PC-3 (cell line): ENCODE results near the gene TBL1Y. TPM values are rescaled to one million over a fixed set of nuclear protein-coding genes. Genes with fewer than 3 reads are reported as not detected.

Source experiments
- ATAC-seq: fragments of 200-7000 bp; cut with Tn5 transposase; 2 replicates; pipeline ENCODE4 v1.9.1; 2020; ENCODE audit warnings: mild to moderate bottlenecking, moderate library complexity
- BruUV-seq: library from RNA; stranded (reverse); fragments of 400-500 nt; replicated peaks from 2 replicates; lab custom pipeline; 2021; lab: Mats Ljungman, UMichigan
- CTCF ChIA-PET: fragments of 300-600 bp; sonication (Branson Sonifier 250); formaldehyde crosslinking; loops from one replicate; lab custom pipeline; 2022; ENCODE audit warnings: antibody characterized with exemption; lab: Charles Lee
- POLR2A ChIA-PET: fragments of 300-600 bp; sonication (Branson Sonifier 250); formaldehyde crosslinking; loops from one replicate; lab custom pipeline; 2022; ENCODE audit warnings: antibody characterized with exemption; ENCODE audit not compliant: unreplicated experiment; lab: Charles Lee
- DNase-seq: peaks from one replicate; pipeline ENCODE4 v3.0.0-alpha.2; 2015
- H2AFZ ChIP-seq: fragments of 300-600 bp; sonication (generic); 2 replicates; pipeline ENCODE4 v1.6.0; 2016; ENCODE audit warnings: antibody characterized with exemption, low read length
- H3F3A ChIP-seq: fragments of 300-600 bp; sonication (generic); one replicate; pipeline ENCODE4 v1.6.0; 2017; ENCODE audit warnings: antibody characterized with exemption, low read length, control low read depth, mild to moderate bottlenecking; ENCODE audit not compliant: unreplicated experiment
- H3K27ac ChIP-seq: fragments of 300-600 bp; sonication (generic); 2 replicates; pipeline ENCODE4 v1.5.1; 2016; ENCODE audit warnings: mild to moderate bottlenecking, low read length
- H3K27me3 ChIP-seq: fragments of 300-600 bp; sonication (generic); 2 replicates; pipeline ENCODE4 v1.6.1; 2016; ENCODE audit warnings: low read length, mixed read lengths
- H3K36me3 ChIP-seq: fragments of 300-600 bp; sonication (generic); 2 replicates; pipeline ENCODE4 v1.6.1; 2016; ENCODE audit warnings: low read depth, mixed run types, low read length, mixed read lengths
- H3K4me1 ChIP-seq: fragments of 300-600 bp; sonication (generic); 2 replicates; pipeline ENCODE4 v1.5.1; 2016; ENCODE audit warnings: low read length; ENCODE audit not compliant: insufficient read depth
- H3K4me2 ChIP-seq: fragments of 300-600 bp; sonication (generic); 2 replicates; pipeline ENCODE4 v1.6.0; 2016; ENCODE audit warnings: low read length
- H3K4me3 ChIP-seq: fragments of 300-600 bp; sonication (generic); 2 replicates; pipeline ENCODE4 v1.5.1; 2016; ENCODE audit warnings: mild to moderate bottlenecking, low read length, mixed read lengths
- H3K79me2 ChIP-seq: fragments of 300-600 bp; sonication (generic); 2 replicates; pipeline ENCODE4 v1.6.1; 2017; ENCODE audit warnings: low read length, mixed read lengths
- H3K9ac ChIP-seq: fragments of 300-600 bp; sonication (generic); 2 replicates; pipeline ENCODE4 v1.6.0; 2016; ENCODE audit warnings: mild to moderate bottlenecking, low read length
- H3K9me2 ChIP-seq: fragments of 300-600 bp; sonication (generic); replicated peaks from 2 replicates; pipeline ENCODE4 v1.6.1; 2016; ENCODE audit warnings: mixed run types, low read length, mixed read lengths
- H3K9me3 ChIP-seq: fragments of 300-600 bp; sonication (generic); 2 replicates; pipeline ENCODE4 v1.6.1; 2016; ENCODE audit warnings: low read length, mixed read lengths
- H4K20me1 ChIP-seq: fragments of 300-600 bp; sonication (generic); 2 replicates; pipeline ENCODE4 v1.6.1; 2016; ENCODE audit warnings: low read length, mixed read lengths
- CTCF ChIP-seq: fragments of 300-600 bp; sonication (generic); conservative IDR thresholded peaks from 2 replicates; pipeline ENCODE4 v1.5.1; 2017; ENCODE audit warnings: antibody characterized with exemption, low read depth, mild to moderate bottlenecking, low read length
- EZH2 ChIP-seq: fragments of 300-600 bp; sonication (generic); IDR thresholded peaks from one replicate; pipeline ENCODE4 v1.6.1; 2017; ENCODE audit warnings: antibody characterized with exemption, mild to moderate bottlenecking, low read length; ENCODE audit not compliant: unreplicated experiment
- EZH2phosphoT487 ChIP-seq: fragments of 300-600 bp; sonication (generic); IDR thresholded peaks from 2 replicates; pipeline ENCODE4 v1.6.1; 2018; ENCODE audit warnings: mild to moderate bottlenecking, antibody characterized with exemption, low read length, borderline replicate concordance
- intact Hi-C: fragments of 100-400 bp; cut with micrococcal nuclease; formaldehyde crosslinking; loops from 2 replicates; pipeline ENCODE4 v1.9.0; 2023
- total RNA-seq: library from RNA; depleted of rRNA; stranded (reverse); fragments of >200 nt; gene quantifications from 2 replicates; pipeline ENCODE4 v1.2.3, GENCODE V29; 2014

Gene TBL1Y
- total RNA-seq, 1 experiment from 2014 or later = not detected

DNA sequence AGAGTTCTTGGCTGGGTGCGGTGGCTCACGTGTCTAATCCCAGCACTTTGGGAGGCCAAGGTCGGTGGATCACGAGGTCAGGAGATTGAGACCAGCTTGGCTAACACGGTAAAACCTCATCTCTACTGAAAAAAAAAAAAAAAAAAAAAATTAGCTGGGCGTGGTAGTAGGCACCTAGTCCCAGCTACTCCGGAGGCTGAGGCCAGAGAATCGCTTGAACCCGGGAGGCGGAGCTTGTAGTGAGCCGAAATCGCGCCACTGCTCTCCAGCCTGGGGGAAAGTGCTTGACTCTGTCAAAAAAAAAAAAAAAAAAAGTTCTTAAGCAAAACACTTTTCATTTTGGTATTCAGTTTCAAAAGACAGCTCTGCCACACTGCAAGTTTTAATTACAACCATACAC is 37.9 kb downstream of the TBL1Y start:
- no peaks in the 10 kb centered on the region for H4K20me1 ChIP-seq
- BruUV-seq = no TSS peak
- H3K9me3 ChIP-seq = no peaks in the 10 kb centered on the region
- H3K27ac ChIP-seq = no peak overlapping the region
- ChIA-PET POLR2A (no interaction called here), CTCF (no interaction called here)
- H3K4me2 ChIP-seq = no peak overlapping the region
- ATAC-seq = no peak
- H3K79me2 ChIP-seq = no peaks in the 10 kb centered on the region
- H3K4me1 ChIP-seq = no peaks in the 10 kb centered on the region
- H3K9me2 ChIP-seq = no peaks in the 10 kb centered on the region
- intact Hi-C loops = no loop called here
- no peak overlapping the region for H3K9ac ChIP-seq
- no peak for TF ChIP-seq EZH2
- no peak for TF ChIP-seq EZH2phosphoT487
- no peak for TF ChIP-seq CTCF
- H2AFZ ChIP-seq = no peak overlapping the region
- DNase-seq = no peak
- no peaks in the 10 kb centered on the region for H3K27me3 ChIP-seq
- no peak overlapping the region for H3K4me3 ChIP-seq
- no peaks in the 10 kb centered on the region for H3F3A ChIP-seq
- H3K36me3 ChIP-seq = no peaks in the 10 kb centered on the region

GRCh38 chrY:6949947-6950346 is 39.5 kb downstream of the TBL1Y start:
- no peaks in the 10 kb centered on the region for H3K9me3 ChIP-seq
- H3K9me2 ChIP-seq = no peaks in the 10 kb centered on the region
- H3F3A ChIP-seq = no peaks in the 10 kb centered on the region
- H3K4me1 ChIP-seq = no peaks in the 10 kb centered on the region
- H3K27me3 ChIP-seq = no peaks in the 10 kb centered on the region
- no peaks in the 10 kb centered on the region for H3K36me3 ChIP-seq
- no peak overlapping the region for H3K4me2 ChIP-seq
- intact Hi-C loops = no loop called here
- no peaks in the 10 kb centered on the region for H4K20me1 ChIP-seq
- no TSS peak for BruUV-seq
- H3K4me3 ChIP-seq = no peak overlapping the region
- ChIA-PET CTCF (no interaction called here), POLR2A (no interaction called here)
- H3K79me2 ChIP-seq = no peaks in the 10 kb centered on the region
- no peak overlapping the region for H3K9ac ChIP-seq
- H3K27ac ChIP-seq = no peak overlapping the region
- no peak overlapping the region for H2AFZ ChIP-seq
- DNase-seq (no peak), ATAC-seq (no peak)
- TF ChIP-seq CTCF (no peak), EZH2 (no peak), EZH2phosphoT487 (no peak)

GRCh38 chrY:6964732-6965131 is 54.2 kb downstream of the TBL1Y start:
- Histone ChIP-seq H3K9me2 (no peaks in the 10 kb centered on the region), H3F3A (no peaks in the 10 kb centered on the region), H3K4me3 (no peak overlapping the region), H3K4me2 (no peak overlapping the region), H3K27me3 (no peaks in the 10 kb centered on the region), H3K9me3 (no peaks in the 10 kb centered on the region), H3K4me1 (no peaks in the 10 kb centered on the region), H2AFZ (no peak overlapping the region), H3K36me3 (no peaks in the 10 kb centered on the region), H3K79me2 (no peaks in the 10 kb centered on the region), H3K9ac (no peak overlapping the region), H4K20me1 (no peaks in the 10 kb centered on the region), H3K27ac (no peak overlapping the region)
- no TSS peak for BruUV-seq
- no peak for ATAC-seq
- no peak for TF ChIP-seq CTCF
- no peak for TF ChIP-seq EZH2phosphoT487
- CTCF ChIA-PET = no interaction called here
- DNase-seq = no peak
- POLR2A ChIA-PET = no interaction called here
- intact Hi-C loops = no loop called here
